Stimulated activated CD8-positive, alpha-beta memory T cell treated with anti-CD3 and anti-CD28 coated beads, Interleukin-7, amount 100 ng/mL, for 1 hour (primary cell): ENCODE measurements around the gene TRIM36.

Experiments
- DNase-seq, 2 donors: peaks; one replicate each; pipeline ENCODE4 v3.0.0-alpha.2; 2020; ENCODE audit warnings: low read depth in 2 of 2

TRIM36 gene

DNA sequence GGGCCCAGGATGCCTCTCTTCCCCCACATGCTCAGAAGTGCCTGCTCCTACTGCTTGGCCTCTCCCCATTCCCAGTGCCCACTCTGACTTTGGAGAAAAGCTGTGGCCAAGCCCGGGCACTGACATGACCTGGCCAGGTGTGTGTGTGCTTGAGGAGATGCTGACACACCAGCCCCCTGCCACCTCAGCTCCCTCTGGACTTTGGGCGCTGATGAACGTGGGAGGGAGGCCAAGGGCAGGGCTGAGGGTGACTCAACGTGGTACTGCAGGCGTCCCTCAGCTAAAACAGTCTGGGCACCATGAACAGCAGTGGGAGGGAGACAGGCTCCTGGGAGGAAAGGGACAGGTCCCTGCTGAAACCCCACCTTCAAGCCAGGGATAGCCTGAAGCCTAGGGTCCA, 3.9 kb downstream of the TRIM36 start:
- no peak for DNase-seq

DNA sequence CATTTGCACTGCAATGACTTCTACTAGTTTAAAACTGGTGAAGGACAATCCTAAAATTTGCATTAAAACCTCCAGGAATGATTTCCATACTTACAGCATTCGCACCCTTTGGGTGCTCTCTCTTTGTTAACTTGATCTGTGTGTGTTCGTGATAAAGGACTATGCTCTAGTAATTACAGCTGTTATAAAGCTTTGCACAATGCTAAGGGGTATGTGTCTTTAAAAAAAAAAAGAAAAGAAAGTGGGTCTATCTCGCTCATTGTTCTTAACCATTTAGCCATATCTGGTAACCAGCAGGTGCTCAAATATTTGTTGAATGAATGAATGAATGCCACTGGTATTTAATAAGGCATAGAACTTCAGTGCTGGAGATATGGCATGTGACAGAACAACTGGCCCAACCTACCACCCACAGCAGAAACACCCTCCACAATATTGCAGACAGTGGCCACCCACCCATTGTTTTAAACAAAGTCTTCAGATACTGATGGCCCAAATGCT, 8.7 kb downstream of the TRIM36 start:
- no peak for DNase-seq

DNA sequence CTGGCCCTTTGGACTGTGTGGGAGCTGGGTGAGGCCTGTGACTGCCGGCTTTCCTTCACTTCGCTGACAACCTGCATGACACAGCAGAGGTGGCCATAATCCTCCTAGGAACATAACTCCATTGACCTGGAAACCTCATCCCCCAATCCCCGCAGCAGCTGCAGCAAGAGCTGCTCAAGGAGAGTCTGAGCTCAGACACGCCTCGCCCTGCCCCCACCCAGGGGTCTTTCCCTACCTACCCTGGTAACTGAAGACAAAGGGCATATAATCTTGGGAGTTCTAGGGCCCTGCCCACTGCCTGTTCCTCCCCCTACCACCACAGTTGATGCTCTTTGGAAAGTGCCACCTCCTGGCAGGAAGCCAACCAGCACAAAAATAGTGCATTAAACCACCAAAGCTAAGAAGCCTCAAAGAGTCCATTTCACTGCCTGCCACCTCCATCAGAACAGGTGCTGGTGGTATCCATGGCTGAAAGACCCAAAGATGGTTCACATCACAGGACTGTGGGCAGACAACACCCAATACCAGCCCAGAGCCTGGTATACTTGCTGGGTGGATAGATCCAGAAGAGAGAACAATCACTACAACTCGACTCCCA, 18.4 kb downstream of the TRIM36 start:
- no peak for DNase-seq

DNA sequence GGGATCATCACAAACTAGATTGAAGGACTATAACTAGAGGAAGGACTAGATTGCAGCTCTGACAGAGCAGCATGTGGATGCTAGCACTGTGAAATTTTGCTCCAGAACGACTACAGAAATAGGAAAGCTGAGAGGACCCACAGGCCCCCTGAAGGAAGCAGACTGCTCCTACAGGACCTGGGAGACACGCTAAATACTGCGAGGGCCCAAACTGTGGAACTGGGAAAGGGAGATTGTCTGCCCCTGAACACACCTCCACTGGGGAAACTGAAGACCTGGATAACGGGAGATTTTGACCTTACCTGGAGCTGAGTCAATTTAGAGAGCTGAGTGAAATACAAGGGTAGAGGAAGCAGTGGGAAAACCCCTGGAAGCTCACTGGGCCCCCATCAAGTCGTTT, 19.2 kb downstream of the TRIM36 start:
- no peak for DNase-seq

DNA sequence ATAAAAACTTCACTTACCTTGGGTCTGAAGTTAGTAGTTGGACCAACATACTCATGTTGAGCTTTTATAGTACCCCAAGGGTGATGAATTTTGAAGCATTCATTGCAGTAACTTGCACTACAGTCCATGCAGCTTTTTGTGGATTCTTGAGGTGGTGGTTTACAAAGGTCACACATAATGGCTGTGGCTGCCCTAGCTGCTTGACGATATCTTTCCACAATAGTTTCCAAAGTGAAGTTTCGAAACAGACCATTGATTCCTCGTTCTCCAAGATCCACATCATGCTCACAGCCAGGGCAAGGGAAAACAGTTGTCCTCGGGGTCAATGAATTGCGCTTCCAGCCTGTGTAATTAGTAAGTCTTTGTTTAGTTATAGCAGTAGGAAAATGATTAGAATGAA, 22.7 kb downstream of the TRIM36 start:
- no peak for DNase-seq

DNA sequence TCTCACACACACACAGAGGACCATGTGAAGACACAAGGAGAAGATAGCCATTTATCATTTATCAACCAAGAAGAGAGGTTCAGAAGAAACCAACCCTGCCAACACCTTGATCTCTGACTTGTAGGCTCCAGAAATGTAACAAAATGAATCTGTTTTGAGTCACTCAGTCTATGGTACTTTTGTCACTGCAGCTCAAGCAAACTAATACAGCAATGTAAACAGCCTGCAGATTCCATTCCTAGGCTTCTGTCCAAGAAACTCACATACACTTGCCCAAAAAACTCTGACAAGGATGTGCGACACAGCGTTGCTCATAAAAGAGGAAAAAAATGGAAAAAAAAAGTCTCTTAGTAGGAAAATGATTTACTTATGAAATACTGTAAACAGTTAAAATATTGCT, 33.4 kb downstream of the TRIM36 start:
- DNase-seq: no peak

DNA sequence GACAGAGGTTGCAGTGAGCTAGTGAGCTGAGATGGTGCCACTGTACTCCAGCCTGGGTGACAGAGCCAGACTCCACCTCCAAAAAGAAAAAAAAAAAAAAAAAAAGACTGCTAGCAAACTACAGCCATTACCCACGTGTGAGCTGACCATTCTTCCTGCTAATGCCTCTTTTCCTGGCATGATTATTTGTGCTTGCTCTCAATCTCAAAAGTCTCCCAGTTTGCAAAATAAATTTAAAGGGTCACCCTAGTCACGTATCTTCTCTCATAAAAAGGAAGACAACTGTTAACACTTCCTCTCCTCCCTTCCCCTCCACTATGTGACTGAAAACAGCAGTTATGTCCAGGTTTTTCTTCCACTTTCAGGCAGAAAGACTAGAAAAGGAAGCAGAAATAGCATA, 37.2 kb downstream of the TRIM36 start:
- DNase-seq: no peak

DNA sequence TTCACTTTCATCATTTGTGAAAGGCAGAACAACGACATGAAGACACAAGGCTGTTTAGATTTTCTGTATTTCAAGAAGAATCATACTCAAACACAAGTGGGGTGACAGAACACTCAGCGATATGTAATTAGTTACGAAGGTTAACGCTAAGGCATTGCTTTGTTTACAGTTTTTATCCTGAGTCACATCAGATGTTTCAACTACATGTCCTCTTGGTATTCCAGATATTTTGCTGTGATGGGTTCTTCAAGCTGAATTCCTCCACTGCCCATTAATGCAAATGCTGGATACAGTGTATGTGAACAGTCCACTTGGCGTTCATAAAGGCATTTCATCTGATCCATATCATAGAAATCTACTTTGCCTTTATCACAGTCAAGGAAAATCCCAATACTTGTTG, 43.4 kb downstream of the TRIM36 start:
- DNase-seq: no peak

DNA sequence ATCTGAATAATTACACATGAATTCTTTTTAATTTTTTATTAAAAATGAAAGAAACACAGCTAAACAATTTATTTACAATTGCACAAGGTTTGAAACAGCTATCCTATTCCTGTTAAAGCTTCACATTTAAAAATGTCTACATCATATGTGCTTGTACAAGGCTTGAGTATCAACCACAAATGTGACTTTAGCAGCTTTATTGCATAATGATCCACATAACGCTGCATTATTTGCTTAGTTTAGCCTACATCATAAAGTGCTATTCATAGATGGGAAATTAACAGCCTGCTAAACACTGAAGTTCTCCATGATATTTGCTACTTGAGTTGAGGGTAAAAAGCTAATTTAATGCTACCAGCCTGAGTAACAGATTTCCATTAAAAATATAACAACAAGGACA, 45.0 kb downstream of the TRIM36 start:
- DNase-seq: no peak

DNA sequence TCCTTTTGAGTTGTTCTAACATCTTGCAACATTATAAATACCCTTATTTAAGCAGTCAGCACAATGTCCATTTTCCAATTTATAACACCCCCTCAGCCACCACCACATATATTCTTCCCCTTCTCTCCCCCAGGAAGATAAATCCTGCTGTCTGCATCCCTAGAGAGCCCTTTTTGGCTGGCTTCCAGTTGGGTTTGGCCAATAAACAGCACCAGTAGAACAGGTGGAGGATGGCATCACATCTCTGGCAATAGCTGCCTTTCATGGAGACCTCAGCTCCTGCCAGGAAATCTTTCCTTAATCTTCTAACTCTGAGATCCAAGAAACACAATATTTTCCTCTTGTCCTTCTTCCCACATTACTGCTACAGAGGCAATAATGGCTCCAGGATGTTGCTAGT, 53.7 kb downstream of the TRIM36 start:
- no peak for DNase-seq

DNA sequence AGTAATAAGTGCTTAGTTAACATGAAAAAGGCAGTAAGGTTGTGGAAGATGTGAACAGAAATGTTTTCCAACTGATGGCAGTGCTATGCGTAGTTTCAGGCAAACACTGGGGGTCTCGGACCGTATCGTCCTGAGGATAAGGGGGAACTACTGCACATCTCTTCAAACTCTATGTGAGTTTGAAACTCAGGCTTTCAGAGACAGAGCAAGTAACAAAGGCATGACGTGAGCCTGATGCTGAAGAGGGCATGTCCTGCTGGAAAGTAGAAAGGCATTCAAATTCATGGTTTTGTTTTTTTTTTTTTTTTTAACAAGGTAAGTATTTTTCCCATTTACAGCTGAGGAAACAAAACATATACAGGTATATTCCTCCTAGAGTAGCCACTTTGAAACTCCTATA, 59.9 kb downstream of the TRIM36 start:
- DNase-seq: no peak

DNA sequence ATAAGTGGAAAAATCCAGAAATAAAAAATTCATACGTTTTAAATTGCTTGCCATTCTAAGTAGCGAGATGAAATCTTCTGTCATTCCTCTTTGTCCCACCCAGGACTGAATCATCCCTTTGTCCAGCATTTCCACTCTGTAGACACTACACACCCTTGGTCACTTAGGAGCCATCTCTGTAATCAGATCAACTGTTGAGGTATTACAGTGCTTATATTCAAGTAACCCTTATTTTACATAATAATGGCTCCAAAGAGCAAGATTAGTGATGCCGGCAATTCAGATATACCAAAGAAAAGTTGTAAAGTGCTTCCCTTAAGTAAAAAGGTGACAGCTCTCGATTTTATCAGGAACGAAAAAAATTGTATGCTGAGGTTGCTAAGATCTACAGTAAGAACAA, 60.4 kb downstream of the TRIM36 start:
- DNase-seq: no peak

DNA sequence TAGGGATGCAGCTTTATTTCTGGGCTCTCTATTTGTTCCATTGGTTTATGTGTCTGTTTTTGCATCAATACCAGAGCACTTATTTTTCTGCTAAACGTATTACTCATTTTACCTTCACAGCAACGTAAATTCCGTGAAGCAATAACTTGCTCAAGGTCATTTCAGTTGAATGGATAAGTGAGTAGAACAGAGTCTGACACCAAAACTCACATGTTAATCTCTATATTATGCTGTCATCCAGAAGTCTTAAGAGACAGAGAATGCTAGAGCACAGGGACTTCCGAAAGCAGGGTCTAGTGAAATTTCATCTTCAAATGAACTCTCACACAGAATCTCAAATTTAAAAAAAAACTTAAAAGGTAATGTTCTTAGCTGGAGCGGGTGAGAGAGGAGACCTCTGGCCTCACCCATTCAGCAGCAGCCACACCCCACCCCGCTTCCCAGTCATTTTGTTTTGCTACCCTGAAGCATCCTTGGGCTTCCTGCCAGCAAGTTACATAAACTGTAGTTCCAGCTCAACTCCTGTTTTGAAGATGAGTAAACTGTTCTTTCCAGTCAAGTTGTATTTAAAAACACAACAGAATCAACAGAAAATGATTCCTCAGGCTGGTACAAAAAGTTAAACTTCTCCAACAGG, 69.3 kb downstream of the TRIM36 start:
- DNase-seq: no peak

DNA sequence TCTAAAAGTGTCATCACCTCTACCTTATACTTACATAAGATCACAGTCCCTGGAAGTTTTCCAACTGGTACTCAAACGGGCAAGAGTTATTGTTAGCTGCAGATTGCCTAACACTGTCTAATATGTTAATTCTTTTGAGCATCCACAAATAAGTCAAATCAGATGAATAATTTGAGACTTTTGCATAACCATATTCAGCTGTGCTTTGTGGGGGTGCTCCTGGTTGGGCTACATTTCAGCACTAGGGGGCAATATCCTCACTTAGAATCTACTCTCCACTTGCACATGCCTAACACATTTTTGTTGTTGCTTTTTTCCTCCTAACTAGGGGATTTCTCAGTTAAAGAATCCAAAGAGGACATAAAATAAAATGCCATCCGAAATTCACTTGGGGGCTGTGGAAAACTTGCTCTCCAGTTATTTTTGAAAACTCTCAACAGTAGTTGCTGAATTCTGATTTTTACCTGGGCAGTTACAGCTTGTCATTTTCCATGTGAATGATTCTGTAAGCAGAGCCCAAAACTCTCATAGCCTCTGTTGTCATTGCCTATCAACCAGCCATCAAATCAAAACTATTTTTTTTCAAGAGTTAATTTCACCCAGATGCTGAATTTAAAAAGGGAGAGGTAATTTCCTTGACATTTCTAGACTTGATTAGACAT, 71.5 kb downstream of the TRIM36 start:
- no peak for DNase-seq

DNA sequence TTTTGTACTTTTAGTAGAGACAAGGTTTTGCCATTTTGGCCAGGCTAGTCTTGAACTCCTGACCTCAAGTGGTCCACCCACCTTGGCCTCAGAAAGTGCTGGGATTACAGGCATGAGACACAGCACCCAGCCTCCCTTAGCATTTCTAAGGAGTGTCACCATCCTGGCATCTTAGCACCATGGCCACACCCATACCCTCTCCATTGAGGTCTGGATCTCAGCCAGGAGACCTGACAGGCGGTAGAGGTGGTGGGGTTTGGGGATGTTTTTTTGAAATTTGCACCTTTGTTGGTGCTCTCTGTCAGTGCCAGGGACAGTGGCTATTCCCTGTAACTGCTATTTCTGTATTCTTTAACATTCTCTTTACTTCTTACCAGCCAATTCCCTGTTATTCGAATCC, 72.5 kb downstream of the TRIM36 start:
- no peak for DNase-seq

DNA sequence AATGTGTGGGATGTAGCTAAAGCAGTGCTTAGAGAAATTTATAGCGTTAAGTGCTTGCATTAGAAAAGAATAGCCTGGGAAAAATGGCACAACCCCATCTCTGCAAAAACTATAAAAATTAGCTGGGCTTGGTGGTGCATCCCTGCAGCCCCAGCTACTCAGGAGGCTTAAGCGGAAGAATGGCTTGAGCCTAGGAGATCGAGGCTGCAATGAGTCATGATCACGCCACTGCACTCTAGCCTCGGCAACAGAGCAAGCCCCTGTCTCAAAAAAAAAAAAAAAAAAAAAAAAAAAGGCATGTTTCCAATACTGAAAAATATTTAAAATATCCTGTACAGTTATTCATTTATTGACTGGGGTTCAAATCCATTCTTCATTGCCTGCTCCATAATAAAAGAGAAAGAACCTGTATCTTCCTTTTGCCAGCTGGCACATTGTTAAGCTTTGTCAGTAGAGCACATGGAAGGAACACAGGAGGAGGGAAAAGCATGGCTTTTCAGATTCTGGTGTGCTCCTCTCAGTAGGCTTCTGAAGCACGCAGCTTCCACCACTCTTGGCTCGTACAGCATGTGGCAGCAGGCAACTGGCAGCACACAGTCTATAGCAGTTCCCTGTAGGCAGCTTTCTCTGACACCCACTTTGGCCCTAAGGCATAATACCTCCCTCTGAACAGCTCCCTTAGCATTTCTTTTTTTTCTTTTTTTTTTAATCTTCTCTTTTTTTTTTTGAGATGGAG, 73.5 kb downstream of the TRIM36 start:
- no peak for DNase-seq

DNA sequence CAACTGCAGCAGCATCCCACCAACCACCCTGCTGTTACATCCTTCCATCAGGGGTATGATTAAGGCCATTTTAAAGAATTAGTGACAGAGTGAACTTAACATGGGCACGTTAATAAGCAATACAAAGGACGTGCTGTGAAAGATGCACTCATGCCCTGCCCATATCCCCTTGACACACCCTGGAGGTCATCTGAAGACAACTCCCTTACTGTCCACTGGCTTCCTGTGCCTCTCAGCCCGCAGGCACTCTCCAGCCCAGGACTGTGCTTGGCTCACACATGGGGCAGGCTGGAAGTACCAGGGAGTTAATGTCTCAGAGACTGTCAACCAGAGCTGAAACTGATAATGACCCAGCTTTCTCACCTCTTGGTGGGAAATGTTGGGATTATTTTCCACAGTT, 81.8 kb downstream of the TRIM36 start:
- no peak for DNase-seq

DNA sequence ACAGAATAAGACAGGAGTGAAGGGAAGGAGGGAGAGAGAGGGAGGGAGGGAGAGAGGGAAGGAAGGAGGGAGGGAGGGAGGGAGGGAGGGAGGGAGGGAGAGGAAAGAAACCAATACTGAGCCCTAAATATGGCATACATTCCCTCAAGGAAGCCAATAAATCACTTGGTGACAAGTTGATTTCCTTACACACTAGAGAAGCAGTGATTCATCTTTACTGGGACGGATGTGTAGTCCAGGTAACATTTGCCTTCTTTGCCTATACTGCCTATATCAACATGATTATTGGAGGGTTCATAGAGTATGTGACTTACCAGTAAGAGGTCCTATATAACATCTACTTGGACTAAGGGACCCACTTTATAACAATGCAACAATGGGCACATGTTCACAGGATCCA, 83.2 kb downstream of the TRIM36 start:
- DNase-seq: no peak

DNA sequence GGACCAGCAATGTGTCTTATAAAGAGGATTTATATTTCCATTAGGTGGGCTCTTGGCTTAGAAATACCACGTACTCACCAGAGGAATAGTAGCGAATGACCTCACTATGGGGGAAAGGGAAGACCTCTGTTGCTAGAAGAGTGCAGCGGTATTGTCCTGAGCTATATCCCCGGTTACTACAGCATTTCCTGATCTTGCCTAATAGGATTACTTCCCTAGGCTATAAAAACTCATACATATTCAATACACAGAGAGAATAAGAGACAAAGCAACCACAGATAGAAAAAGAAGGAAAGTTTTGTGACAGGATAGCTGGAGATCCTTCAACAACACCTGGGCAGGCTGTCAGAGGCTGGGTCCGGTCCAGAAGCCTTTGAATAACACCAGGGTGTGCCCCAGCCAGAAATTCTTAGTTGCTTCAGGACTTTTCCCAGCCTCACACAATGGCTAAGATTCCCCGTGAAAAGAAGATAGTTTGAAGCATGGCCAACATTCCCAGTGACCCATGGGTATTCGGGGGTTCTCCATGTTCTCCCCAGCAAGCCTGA, 85.4 kb downstream of the TRIM36 start:
- no peak for DNase-seq

DNA sequence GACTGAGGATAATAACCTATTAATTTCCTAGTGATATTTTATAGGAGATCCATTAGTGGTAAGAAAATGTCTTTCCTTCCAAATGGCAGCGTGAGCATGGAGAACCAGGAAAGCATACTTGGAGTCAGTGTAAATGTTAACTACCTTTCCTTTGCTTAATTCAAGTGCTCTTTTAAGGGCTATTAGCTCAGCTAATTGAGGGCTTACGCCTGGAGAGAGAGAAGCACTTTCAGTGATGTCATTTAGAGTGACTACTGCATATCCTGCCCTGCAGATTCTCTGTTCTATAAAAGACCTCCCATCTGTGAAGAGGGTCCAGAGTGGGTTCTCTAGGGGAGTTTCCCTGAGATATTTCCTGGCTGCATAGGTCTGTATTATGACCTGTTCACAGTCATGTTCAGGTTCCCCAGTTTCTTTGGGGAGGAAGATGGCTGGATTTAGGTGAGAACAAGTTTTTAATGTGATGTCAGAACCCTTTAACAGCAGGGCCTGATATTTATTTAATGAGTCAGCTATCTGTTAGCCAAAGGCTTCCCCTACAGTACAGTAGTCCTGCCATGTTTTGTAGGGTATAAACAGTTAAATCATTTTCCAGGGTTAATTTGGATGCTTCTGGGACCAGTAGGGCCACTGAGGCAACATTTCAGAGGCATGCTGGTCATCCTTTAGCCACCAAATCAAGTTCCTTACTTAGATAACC, 89.6 kb downstream of the TRIM36 start:
- DNase-seq: no peak
